Measurements from ENCODE around the gene DOK7. TPM values are rescaled to one million over a fixed set of nuclear protein-coding genes. Genes with fewer than 3 reads are reported as not detected.

DOK7 gene
- polyA plus RNA-seq, 1 donor (not counting 4 experiments of a cell fraction or from before 2014, with no cell fraction given): 0.13 TPM

DNA sequence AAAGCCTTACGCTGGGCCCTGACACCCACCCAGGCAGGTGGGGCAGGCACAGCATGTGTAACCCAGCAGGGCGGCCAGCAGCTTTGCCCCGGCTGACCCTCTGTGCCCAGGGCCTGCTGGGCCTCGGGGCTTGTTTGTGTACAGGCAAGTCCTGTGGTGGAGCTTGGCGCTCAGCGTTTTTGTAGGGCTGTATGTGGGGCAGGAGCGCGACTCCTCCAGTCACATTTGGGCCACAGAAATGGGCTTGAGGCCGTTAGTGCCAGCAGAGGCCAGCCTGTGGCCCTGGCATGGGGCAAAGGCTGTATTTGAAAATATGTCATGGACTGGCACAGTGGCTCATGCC is 36.0 kb upstream of the DOK7 start:
- Histone ChIP-seq H3K9me1 (ENCODE audit: control insufficient read depth, extremely low read depth, insufficient read depth, low read length) (no peaks in the 10 kb centered on the region), H3K27ac (ENCODE audit: control insufficient read depth, insufficient read depth, low read length) (no peak overlapping the region), H3K36me3 (ENCODE audit: control insufficient read depth in 2 of 2, extremely low read depth in 1 of 2, insufficient read depth in 2 of 2, low read length in 2 of 2) (peaks cover 36 to 38% of the 10 kb centered on the region in 2 experiments), H4K20me1 (ENCODE audit: control insufficient read depth, extremely low read depth, insufficient read depth, low read length) (no peaks in the 10 kb centered on the region), H3K4me2 (ENCODE audit: control insufficient read depth, extremely low read depth, insufficient read depth, low read depth, low read length) (no peak overlapping the region), H2AFZ (ENCODE audit: control insufficient read depth, low read length) (no peak overlapping the region), H3K4me1 (ENCODE audit: control insufficient read depth, extremely low read depth, insufficient read depth, low read length) (no peaks in the 10 kb centered on the region), H3K27me3 (ENCODE audit: control insufficient read depth, extremely low read depth, insufficient read depth, low read length) (no peaks in the 10 kb centered on the region), H3K9ac (ENCODE audit: control insufficient read depth, extremely low read depth, insufficient read depth, low read length) (no peak overlapping the region), H3K4me3 (ENCODE audit: control insufficient read depth in 2 of 3, extremely low read depth in 1 of 3, insufficient read depth in 2 of 3, low read depth in 1 of 3, low read length in 3 of 3) (no peak overlapping the region), H3K79me2 (ENCODE audit: control insufficient read depth, insufficient read depth, low read length) (no peaks in the 10 kb centered on the region), H3K9me3 (ENCODE audit: control insufficient read depth, low read depth, low read length) (no peaks in the 10 kb centered on the region)
- dilution Hi-C loops (cut with MboI; ENCODE audit: extremely low pct_ligation_motif_present, low sequenced_read_pairs): no loop called here
- TF ChIP-seq EZH2 (IDR thresholded peaks at IDR 0.05; ENCODE audit: low read length): no peak
- TF ChIP-seq, protein P1, sequence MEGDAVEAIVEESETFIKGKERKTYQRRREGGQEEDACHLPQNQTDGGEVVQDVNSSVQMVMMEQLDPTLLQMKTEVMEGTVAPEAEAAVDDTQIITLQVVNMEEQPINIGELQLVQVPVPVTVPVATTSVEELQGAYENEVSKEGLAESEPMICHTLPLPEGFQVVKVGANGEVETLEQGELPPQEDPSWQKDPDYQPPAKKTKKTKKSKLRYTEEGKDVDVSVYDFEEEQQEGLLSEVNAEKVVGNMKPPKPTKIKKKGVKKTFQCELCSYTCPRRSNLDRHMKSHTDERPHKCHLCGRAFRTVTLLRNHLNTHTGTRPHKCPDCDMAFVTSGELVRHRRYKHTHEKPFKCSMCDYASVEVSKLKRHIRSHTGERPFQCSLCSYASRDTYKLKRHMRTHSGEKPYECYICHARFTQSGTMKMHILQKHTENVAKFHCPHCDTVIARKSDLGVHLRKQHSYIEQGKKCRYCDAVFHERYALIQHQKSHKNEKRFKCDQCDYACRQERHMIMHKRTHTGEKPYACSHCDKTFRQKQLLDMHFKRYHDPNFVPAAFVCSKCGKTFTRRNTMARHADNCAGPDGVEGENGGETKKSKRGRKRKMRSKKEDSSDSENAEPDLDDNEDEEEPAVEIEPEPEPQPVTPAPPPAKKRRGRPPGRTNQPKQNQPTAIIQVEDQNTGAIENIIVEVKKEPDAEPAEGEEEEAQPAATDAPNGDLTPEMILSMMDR (optimal IDR thresholded peaks at IDR 0.05 in 1 of 3, IDR thresholded peaks at IDR 0.05 in 1 of 3, conservative IDR thresholded peaks at IDR 0.05 in 1 of 3; ENCODE audit: extremely low read depth in 1 of 3, insufficient read depth in 2 of 3, low read length in 3 of 3): no peak
- DNase-seq (ENCODE audit: low read depth, low spot score) (no peak), FAIRE-seq (no peak)

DNA sequence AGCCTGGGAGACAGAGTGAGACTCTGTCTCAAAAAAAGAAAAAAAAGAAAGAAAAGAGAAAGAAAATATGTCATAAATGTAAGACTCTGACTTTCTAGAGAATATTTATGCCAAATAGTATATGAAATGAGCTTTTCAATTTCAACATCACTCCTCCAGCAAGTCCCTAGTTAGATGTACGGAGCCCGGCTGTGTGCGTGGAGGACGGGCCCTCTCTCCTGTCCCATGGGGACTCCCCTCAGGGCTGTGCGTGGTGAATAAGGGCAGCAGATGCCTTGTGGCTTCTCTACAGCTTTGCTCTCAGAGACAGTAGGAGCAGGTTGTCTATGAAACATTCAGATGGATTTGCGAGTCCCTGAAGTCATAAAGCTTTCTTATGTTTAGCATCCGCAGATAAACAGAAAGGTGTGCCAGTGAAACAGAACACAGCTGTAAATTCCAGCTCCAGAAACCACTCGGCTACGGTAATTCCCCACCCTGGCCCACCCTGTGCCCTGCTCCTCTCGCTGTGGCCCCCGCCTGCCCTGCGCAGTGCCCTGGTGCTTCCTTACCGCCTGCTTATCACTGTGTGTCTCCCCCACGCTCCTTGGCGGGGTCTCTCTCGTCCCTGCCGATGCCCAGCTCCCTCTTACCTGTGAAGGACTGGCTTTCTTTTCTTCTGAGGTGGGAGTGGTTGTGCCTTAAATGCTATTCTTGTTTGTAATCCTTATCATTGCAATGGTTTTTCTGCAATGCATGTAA is 35.2 kb upstream of the DOK7 start:
- no peaks in the 10 kb centered on the region for H4K20me1 ChIP-seq (ENCODE audit: control insufficient read depth, extremely low read depth, insufficient read depth, low read length)
- FAIRE-seq (no peak), DNase-seq (ENCODE audit: low read depth, low spot score) (no peak)
- TF ChIP-seq EZH2 (IDR thresholded peaks at IDR 0.05; ENCODE audit: low read length): no peak
- TF ChIP-seq, protein P1 (optimal IDR thresholded peaks at IDR 0.05 in 1 of 3, IDR thresholded peaks at IDR 0.05 in 1 of 3, conservative IDR thresholded peaks at IDR 0.05 in 1 of 3; ENCODE audit: extremely low read depth in 1 of 3, insufficient read depth in 2 of 3, low read length in 3 of 3): no peak
- peaks cover 30 to 34% of the 10 kb centered on the region in 2 experiments for H3K36me3 ChIP-seq (ENCODE audit: control insufficient read depth in 2 of 2, extremely low read depth in 1 of 2, insufficient read depth in 2 of 2, low read length in 2 of 2)
- dilution Hi-C loops (cut with MboI; ENCODE audit: extremely low pct_ligation_motif_present, low sequenced_read_pairs): no loop called here
- H3K9me3 ChIP-seq (ENCODE audit: control insufficient read depth, low read depth, low read length): no peaks in the 10 kb centered on the region
- H3K79me2 ChIP-seq (ENCODE audit: control insufficient read depth, insufficient read depth, low read length): no peaks in the 10 kb centered on the region
- H3K9me1 ChIP-seq (ENCODE audit: control insufficient read depth, extremely low read depth, insufficient read depth, low read length): no peaks in the 10 kb centered on the region
- no peak overlapping the region for H3K9ac ChIP-seq (ENCODE audit: control insufficient read depth, extremely low read depth, insufficient read depth, low read length)
- H3K27me3 ChIP-seq (ENCODE audit: control insufficient read depth, extremely low read depth, insufficient read depth, low read length): no peaks in the 10 kb centered on the region
- no peak overlapping the region for H3K27ac ChIP-seq (ENCODE audit: control insufficient read depth, insufficient read depth, low read length)
- H3K4me2 ChIP-seq (ENCODE audit: control insufficient read depth, extremely low read depth, insufficient read depth, low read depth, low read length): no peak overlapping the region
- no peak overlapping the region for H3K4me3 ChIP-seq (ENCODE audit: control insufficient read depth in 2 of 3, extremely low read depth in 1 of 3, insufficient read depth in 2 of 3, low read depth in 1 of 3, low read length in 3 of 3)
- no peak overlapping the region for H2AFZ ChIP-seq (ENCODE audit: control insufficient read depth, low read length)
- no peaks in the 10 kb centered on the region for H3K4me1 ChIP-seq (ENCODE audit: control insufficient read depth, extremely low read depth, insufficient read depth, low read length)
